SK-N-SH (cell line): ENCODE results near the gene FAM83F. TPM values are rescaled to one million over a fixed set of nuclear protein-coding genes. Genes with fewer than 3 reads are reported as not detected.

ENCODE experiments used
- CTCF ChIA-PET: fragments of 300-600, 350-600 bp; formaldehyde crosslinking; extraction: SDS; loops from one replicate; lab custom pipeline; 2021; lab: Yijun Ruan, JAX
- POLR2A ChIA-PET: fragments of 350-600 bp; sonication (Branson Sonifier 250); formaldehyde crosslinking; extraction: SDS; loops from one replicate; lab custom pipeline; 2020; ENCODE audit warnings: antibody characterized with exemption, inconsistent platforms; lab: Yijun Ruan, JAX
- DNase-seq: peaks from one replicate; pipeline ENCODE4 v3.0.0; 2012
- H2AFZ ChIP-seq: fragments of 200-600 bp; sonication (generic); 2 replicates; pipeline ENCODE4 v1.8.1; 2016; ENCODE audit warnings: antibody characterized with exemption, mild to moderate bottlenecking, low read depth
- H3F3A ChIP-seq: fragments of 200-600 bp; sonication (generic); replicated peaks from 2 replicates; pipeline ENCODE3; 2016; ENCODE audit warnings: antibody characterized with exemption, mild to moderate bottlenecking; ENCODE audit not compliant: insufficient read depth
- H3K27ac ChIP-seq, 2 experiments: fragments of 200-500 bp in 1 of 2; fragments of 200-600 bp in 1 of 2; sonication (Bioruptor generic) in 1 of 2; sonication (generic), shearing (Covaris generic) in 1 of 2; 2 replicates each; pipeline versions ENCODE4 v1.5.1 to v1.6.1; 2014 to 2016; ENCODE audit warnings: low read depth in 2 of 2, inconsistent platforms in 1 of 2, low read length in 1 of 2, mild to moderate bottlenecking in 1 of 2, mixed read lengths in 1 of 2
- H3K27me3 ChIP-seq: fragments of 200-600 bp; sonication (generic), shearing (Covaris generic); 2 replicates; pipeline ENCODE4 v1.6.1; 2016; ENCODE audit warnings: mixed run types; ENCODE audit not compliant: insufficient read depth
- H3K36me3 ChIP-seq, 2 experiments: fragments of 200-500 bp in 1 of 2; fragments of 200-600 bp in 1 of 2; sonication (Bioruptor generic) in 1 of 2; sonication (generic) in 1 of 2; replicated peaks in 1 of 2; 2 replicates each; pipeline versions ENCODE3 to v1.5.1; 2014 to 2016; ENCODE audit warnings: low read length in 1 of 2, mild to moderate bottlenecking in 1 of 2; ENCODE audit not compliant: insufficient read depth in 2 of 2, control insufficient read depth in 1 of 2
- H3K4me1 ChIP-seq, 2 experiments: fragments of 200-500 bp in 1 of 2; fragments of 200-600 bp in 1 of 2; sonication (Bioruptor generic) in 1 of 2; sonication (generic), shearing (Covaris generic) in 1 of 2; 2 replicates each; pipeline versions ENCODE4 v1.5.1 to v1.6.1; 2014 to 2016; ENCODE audit warnings: low read depth in 1 of 2, low read length in 1 of 2, mixed run types in 1 of 2; ENCODE audit not compliant: insufficient read depth in 2 of 2, control insufficient read depth in 1 of 2
- H3K4me2 ChIP-seq: fragments of 200-600 bp; sonication (generic), shearing (Covaris generic); 2 replicates; pipeline ENCODE4 v1.6.1; 2017; ENCODE audit warnings: mixed run types
- H3K4me3 ChIP-seq, 2 experiments: fragments of 200-500 bp in 1 of 2; fragments of 200-600 bp in 1 of 2; sonication (Bioruptor generic) in 1 of 2; sonication (generic), shearing (Covaris generic) in 1 of 2; 2 replicates each; pipeline versions ENCODE4 v1.5.1 to v1.8.1; 2014 to 2016; ENCODE audit warnings: low read depth in 2 of 2, inconsistent platforms in 1 of 2, low read length in 1 of 2, mild to moderate bottlenecking in 1 of 2, mixed read lengths in 1 of 2, moderate library complexity in 1 of 2
- H3K79me2 ChIP-seq: fragments of 200-600 bp; sonication (generic); 2 replicates; pipeline ENCODE4 v1.8.1; 2017; ENCODE audit warnings: mild to moderate bottlenecking; ENCODE audit not compliant: insufficient read depth
- H3K9ac ChIP-seq: fragments of 200-600 bp; sonication (generic); 2 replicates; pipeline ENCODE4 v1.6.1; 2017; ENCODE audit warnings: mixed run types
- H3K9me2 ChIP-seq: fragments of 200-600 bp; sonication (generic); 2 replicates; pipeline ENCODE4 v1.6.1; 2017; ENCODE audit warnings: mixed run types
- H3K9me3 ChIP-seq: fragments of 200-600 bp; sonication (generic); 2 replicates; pipeline ENCODE4 v1.6.1; 2017; ENCODE audit warnings: mixed run types, mild to moderate bottlenecking, moderate library complexity
- H4K20me1 ChIP-seq: fragments of 200-600 bp; sonication (generic); 2 replicates; pipeline ENCODE4 v1.6.1; 2017; ENCODE audit warnings: mild to moderate bottlenecking, mixed run types; ENCODE audit not compliant: insufficient read depth
- GATA2 ChIP-seq: sonication (generic); formaldehyde crosslinking; IDR thresholded peaks from 2 replicates; pipeline ENCODE4 v1.5.0; 2020; ENCODE audit warnings: mild to moderate bottlenecking, missing genetic modification reagents
- MEF2A ChIP-seq: IDR thresholded peaks from 2 replicates; pipeline ENCODE4 v1.4.0; 2012; ENCODE audit warnings: low read depth, borderline replicate concordance
- MXI1 ChIP-seq: IDR thresholded peaks from 2 replicates; pipeline ENCODE4 v1.6.1; 2012; ENCODE audit warnings: mild to moderate bottlenecking, low read depth, low read length, improper control_type of control experiment
- NFIC ChIP-seq: IDR thresholded peaks from 2 replicates; pipeline ENCODE4 v1.4.0; 2012; ENCODE audit warnings: borderline replicate concordance
- NRF1 ChIP-seq: IDR thresholded peaks from 2 replicates; pipeline ENCODE4 v1.6.1; 2012; ENCODE audit warnings: low read depth, mild to moderate bottlenecking, low read length
- RCOR1 ChIP-seq: fragments of 150-350 bp; IDR thresholded peaks from 2 replicates; pipeline ENCODE4 v1.6.1; 2017; ENCODE audit warnings: antibody characterized with exemption, low read length
- WGBS: methylation state at CpG from one replicate; pipeline ENCODE4 v1.1.6; 2017; ENCODE audit warnings: low lambda C conversion rate; 5-methylcytosine and 5-hydroxymethylcytosine counted together
- polyA plus RNA-seq, 3 experiments: library from polyadenylated mRNA; depleted of rRNA; stranded (reverse); fragments of >200 nt; gene quantifications; 2 replicates each; pipeline ENCODE4 v1.2.3, GENCODE V29; 2012
- TF ChIP-seq, protein P1 (sequence below): IDR thresholded peaks from 2 replicates; pipeline ENCODE4 v1.4.0; 2012; ENCODE audit warnings: low read depth, borderline replicate concordance
- TF ChIP-seq, protein P2 (sequence below): fragments of 200-600 bp; sonication (generic); IDR thresholded peaks from 2 replicates; pipeline ENCODE4 v1.6.1; 2017; ENCODE audit warnings: antibody characterized with exemption, mild to moderate bottlenecking, moderate library complexity
- TF ChIP-seq, protein P3 (sequence below): IDR thresholded peaks from 2 replicates; pipeline ENCODE4 v1.6.1; 2012; ENCODE audit warnings: mild to moderate bottlenecking, low read depth, low read length, moderate library complexity
- TF ChIP-seq, protein P4 (sequence below): IDR thresholded peaks from 2 replicates; pipeline ENCODE4; 2012
- TF ChIP-seq, protein P5 (sequence below): IDR thresholded peaks from 2 replicates; pipeline ENCODE4 v1.4.0; 2012; ENCODE audit warnings: low read depth
- TF ChIP-seq, protein P6 (sequence below): IDR thresholded peaks from 2 replicates; pipeline ENCODE4 v1.4.0; 2012; ENCODE audit warnings: low read depth, borderline replicate concordance

FAM83F gene
- polyA plus RNA-seq, 1 of the 3 experiments (the other 2 are of a cell fraction), result not detected

DNA sequence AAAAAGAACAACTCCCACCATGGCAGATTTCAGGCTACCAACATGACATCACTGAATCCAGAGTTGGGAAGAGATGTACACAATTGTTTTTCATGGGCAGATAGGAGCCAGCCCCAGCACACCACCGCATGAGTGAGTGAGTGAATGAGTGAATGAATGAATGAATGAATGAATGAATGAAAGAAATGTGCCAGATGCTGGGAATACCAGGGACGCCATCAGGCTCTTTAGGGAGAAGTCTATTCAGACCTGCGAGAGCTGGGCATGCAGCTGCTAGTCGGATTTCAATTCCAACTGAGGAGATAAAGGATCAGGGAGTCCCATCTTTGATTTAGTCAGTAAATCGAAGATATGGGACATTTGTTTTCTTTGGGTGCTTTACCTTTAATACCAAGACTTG lies 15.3 kb upstream of the FAM83F start:
- H3K79me2 ChIP-seq, result no peaks in the 10 kb centered on the region
- ChIA-PET CTCF (no interaction called here), POLR2A (no interaction called here)
- H3K4me3 ChIP-seq, result no peak overlapping the region
- H3K4me2 ChIP-seq, result no peak overlapping the region
- TF ChIP-seq, protein P1, sequence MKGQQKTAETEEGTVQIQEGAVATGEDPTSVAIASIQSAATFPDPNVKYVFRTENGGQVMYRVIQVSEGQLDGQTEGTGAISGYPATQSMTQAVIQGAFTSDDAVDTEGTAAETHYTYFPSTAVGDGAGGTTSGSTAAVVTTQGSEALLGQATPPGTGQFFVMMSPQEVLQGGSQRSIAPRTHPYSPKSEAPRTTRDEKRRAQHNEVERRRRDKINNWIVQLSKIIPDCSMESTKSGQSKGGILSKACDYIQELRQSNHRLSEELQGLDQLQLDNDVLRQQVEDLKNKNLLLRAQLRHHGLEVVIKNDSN, result no peak
- no peak for TF ChIP-seq NRF1
- H3F3A ChIP-seq, result no peaks in the 10 kb centered on the region
- no peak overlapping the region for H3K9ac ChIP-seq
- no peaks in the 10 kb centered on the region for H3K36me3 ChIP-seq
- no peaks in the 10 kb centered on the region for H3K9me3 ChIP-seq
- H2AFZ ChIP-seq, result no peak overlapping the region
- no peaks in the 10 kb centered on the region for H4K20me1 ChIP-seq
- H3K27ac ChIP-seq, result no peak overlapping the region
- no peaks in the 10 kb centered on the region for H3K27me3 ChIP-seq
- H3K4me1 ChIP-seq, result no peaks in the 10 kb centered on the region; a peak in 1 of 4 replicates
- H3K9me2 ChIP-seq, result no peaks in the 10 kb centered on the region
- no peak for DNase-seq
- 33% methylated on average over 2 of the region's 5 CpGs for WGBS

- no peaks in the 10 kb centered on the region for H4K20me1 ChIP-seq
- no peaks in the 10 kb centered on the region for H3F3A ChIP-seq
- no peak for DNase-seq
- H3K36me3 ChIP-seq, result no peaks in the 10 kb centered on the region
- H3K9me2 ChIP-seq, result no peaks in the 10 kb centered on the region
- TF ChIP-seq MEF2A, result no peak
- TF ChIP-seq NFIC, result no peak
- TF ChIP-seq, protein P2, sequence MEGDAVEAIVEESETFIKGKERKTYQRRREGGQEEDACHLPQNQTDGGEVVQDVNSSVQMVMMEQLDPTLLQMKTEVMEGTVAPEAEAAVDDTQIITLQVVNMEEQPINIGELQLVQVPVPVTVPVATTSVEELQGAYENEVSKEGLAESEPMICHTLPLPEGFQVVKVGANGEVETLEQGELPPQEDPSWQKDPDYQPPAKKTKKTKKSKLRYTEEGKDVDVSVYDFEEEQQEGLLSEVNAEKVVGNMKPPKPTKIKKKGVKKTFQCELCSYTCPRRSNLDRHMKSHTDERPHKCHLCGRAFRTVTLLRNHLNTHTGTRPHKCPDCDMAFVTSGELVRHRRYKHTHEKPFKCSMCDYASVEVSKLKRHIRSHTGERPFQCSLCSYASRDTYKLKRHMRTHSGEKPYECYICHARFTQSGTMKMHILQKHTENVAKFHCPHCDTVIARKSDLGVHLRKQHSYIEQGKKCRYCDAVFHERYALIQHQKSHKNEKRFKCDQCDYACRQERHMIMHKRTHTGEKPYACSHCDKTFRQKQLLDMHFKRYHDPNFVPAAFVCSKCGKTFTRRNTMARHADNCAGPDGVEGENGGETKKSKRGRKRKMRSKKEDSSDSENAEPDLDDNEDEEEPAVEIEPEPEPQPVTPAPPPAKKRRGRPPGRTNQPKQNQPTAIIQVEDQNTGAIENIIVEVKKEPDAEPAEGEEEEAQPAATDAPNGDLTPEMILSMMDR, result no peak
- TF ChIP-seq, protein P3, sequence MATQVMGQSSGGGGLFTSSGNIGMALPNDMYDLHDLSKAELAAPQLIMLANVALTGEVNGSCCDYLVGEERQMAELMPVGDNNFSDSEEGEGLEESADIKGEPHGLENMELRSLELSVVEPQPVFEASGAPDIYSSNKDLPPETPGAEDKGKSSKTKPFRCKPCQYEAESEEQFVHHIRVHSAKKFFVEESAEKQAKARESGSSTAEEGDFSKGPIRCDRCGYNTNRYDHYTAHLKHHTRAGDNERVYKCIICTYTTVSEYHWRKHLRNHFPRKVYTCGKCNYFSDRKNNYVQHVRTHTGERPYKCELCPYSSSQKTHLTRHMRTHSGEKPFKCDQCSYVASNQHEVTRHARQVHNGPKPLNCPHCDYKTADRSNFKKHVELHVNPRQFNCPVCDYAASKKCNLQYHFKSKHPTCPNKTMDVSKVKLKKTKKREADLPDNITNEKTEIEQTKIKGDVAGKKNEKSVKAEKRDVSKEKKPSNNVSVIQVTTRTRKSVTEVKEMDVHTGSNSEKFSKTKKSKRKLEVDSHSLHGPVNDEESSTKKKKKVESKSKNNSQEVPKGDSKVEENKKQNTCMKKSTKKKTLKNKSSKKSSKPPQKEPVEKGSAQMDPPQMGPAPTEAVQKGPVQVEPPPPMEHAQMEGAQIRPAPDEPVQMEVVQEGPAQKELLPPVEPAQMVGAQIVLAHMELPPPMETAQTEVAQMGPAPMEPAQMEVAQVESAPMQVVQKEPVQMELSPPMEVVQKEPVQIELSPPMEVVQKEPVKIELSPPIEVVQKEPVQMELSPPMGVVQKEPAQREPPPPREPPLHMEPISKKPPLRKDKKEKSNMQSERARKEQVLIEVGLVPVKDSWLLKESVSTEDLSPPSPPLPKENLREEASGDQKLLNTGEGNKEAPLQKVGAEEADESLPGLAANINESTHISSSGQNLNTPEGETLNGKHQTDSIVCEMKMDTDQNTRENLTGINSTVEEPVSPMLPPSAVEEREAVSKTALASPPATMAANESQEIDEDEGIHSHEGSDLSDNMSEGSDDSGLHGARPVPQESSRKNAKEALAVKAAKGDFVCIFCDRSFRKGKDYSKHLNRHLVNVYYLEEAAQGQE, result no peak
- TF ChIP-seq, protein P4, sequence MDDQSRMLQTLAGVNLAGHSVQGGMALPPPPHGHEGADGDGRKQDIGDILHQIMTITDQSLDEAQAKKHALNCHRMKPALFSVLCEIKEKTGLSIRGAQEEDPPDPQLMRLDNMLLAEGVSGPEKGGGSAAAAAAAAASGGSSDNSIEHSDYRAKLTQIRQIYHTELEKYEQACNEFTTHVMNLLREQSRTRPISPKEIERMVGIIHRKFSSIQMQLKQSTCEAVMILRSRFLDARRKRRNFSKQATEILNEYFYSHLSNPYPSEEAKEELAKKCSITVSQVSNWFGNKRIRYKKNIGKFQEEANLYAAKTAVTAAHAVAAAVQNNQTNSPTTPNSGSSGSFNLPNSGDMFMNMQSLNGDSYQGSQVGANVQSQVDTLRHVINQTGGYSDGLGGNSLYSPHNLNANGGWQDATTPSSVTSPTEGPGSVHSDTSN, result no peak
- no peak for TF ChIP-seq MXI1
- TF ChIP-seq, protein P5, sequence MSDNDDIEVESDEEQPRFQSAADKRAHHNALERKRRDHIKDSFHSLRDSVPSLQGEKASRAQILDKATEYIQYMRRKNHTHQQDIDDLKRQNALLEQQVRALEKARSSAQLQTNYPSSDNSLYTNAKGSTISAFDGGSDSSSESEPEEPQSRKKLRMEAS, result no peak
- TF ChIP-seq, protein P6, sequence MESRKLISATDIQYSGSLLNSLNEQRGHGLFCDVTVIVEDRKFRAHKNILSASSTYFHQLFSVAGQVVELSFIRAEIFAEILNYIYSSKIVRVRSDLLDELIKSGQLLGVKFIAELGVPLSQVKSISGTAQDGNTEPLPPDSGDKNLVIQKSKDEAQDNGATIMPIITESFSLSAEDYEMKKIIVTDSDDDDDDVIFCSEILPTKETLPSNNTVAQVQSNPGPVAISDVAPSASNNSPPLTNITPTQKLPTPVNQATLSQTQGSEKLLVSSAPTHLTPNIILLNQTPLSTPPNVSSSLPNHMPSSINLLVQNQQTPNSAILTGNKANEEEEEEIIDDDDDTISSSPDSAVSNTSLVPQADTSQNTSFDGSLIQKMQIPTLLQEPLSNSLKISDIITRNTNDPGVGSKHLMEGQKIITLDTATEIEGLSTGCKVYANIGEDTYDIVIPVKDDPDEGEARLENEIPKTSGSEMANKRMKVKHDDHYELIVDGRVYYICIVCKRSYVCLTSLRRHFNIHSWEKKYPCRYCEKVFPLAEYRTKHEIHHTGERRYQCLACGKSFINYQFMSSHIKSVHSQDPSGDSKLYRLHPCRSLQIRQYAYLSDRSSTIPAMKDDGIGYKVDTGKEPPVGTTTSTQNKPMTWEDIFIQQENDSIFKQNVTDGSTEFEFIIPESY, result no peak
- TF ChIP-seq NRF1, result no peak
- TF ChIP-seq RCOR1, result no peak
- TF ChIP-seq, protein P1, result no peak
- TF ChIP-seq GATA2 (CRISPR knock-in tag), result no peak
- H3K79me2 ChIP-seq, result no peaks in the 10 kb centered on the region
- POLR2A ChIA-PET, result no interaction called here
- no peak overlapping the region for H3K9ac ChIP-seq
- no peak overlapping the region for H2AFZ ChIP-seq
- WGBS, result 20% methylated on average over 1 of the region's 6 CpGs
- no peak overlapping the region for H3K27ac ChIP-seq
- H3K4me3 ChIP-seq, result no peak overlapping the region
- no peak overlapping the region for H3K4me2 ChIP-seq
- H3K27me3 ChIP-seq, result no peaks in the 10 kb centered on the region
- CTCF ChIA-PET, result no interaction called here
- H3K9me3 ChIP-seq, result no peaks in the 10 kb centered on the region
- no peaks in the 10 kb centered on the region; a peak in 1 of 4 replicates for H3K4me1 ChIP-seq
These were observed 14.2 kb upstream of the FAM83F start for GRCh38 chr22:39980596-39980995.
